Astrocyte (in vitro differentiated cells and primary cell): ENCODE measurements around the gene DACH2. TPM values are rescaled to one million over a fixed set of nuclear protein-coding genes. Genes with fewer than 3 reads are reported as not detected.

ENCODE experiments used
- DNase-seq: peaks from one replicate; pipeline ENCODE4 v3.0.0-alpha.2; 2010; ENCODE audit warnings: low read depth
- FAIRE-seq: peaks from 2 replicates; lab custom pipeline; 2011; peaks lifted over from hg19 to GRCh38; lab: Jason Lieb, UNC
- H2AFZ ChIP-seq: 2 replicates; pipeline ENCODE4 v1.6.0; 2012; ENCODE audit warnings: low read depth, low read length, inconsistent platforms
- H3K27ac ChIP-seq: 2 replicates; pipeline ENCODE4 v1.5.1; 2011; ENCODE audit warnings: low read depth, low read length, inconsistent platforms
- H3K27me3 ChIP-seq: 2 replicates; pipeline ENCODE4 v1.6.0; 2011; ENCODE audit warnings: low read length, inconsistent platforms; ENCODE audit not compliant: insufficient read depth
- H3K36me3 ChIP-seq: 2 replicates; pipeline ENCODE4 v1.5.1; 2011; ENCODE audit warnings: low read length, inconsistent platforms; ENCODE audit not compliant: insufficient read depth
- H3K4me1 ChIP-seq: 2 replicates; pipeline ENCODE4 v1.5.1; 2011; ENCODE audit warnings: low read length, inconsistent platforms; ENCODE audit not compliant: insufficient read depth
- H3K4me2 ChIP-seq: 2 replicates; pipeline ENCODE4 v1.6.0; 2012; ENCODE audit warnings: low read length, inconsistent platforms
- H3K4me3 ChIP-seq: 2 replicates; pipeline ENCODE4 v1.5.1; 2011; ENCODE audit warnings: low read depth, mild to moderate bottlenecking, low read length, inconsistent platforms; ENCODE audit not compliant: insufficient read depth
- H3K79me2 ChIP-seq: 2 replicates; pipeline ENCODE4 v1.6.0; 2012; ENCODE audit warnings: mild to moderate bottlenecking, low read length, inconsistent platforms; ENCODE audit not compliant: insufficient read depth
- H3K9ac ChIP-seq: 2 replicates; pipeline ENCODE4 v1.6.0; 2012; ENCODE audit warnings: mild to moderate bottlenecking, low read length, inconsistent platforms
- H3K9me3 ChIP-seq: 2 replicates; pipeline ENCODE4 v1.5.1; 2012; ENCODE audit warnings: low read depth, mild to moderate bottlenecking, low read length, inconsistent platforms; ENCODE audit not compliant: insufficient read depth
- H4K20me1 ChIP-seq: 2 replicates; pipeline ENCODE4 v1.6.0; 2012; ENCODE audit warnings: low read length, inconsistent platforms; ENCODE audit not compliant: insufficient read depth
- H3K27ac Mint-ChIP-seq: one replicate; pipeline ENCODE4 v1.8.0; 2021; ENCODE audit warnings: mild to moderate bottlenecking, mixed read lengths; ENCODE audit not compliant: unreplicated experiment
- H3K27me3 Mint-ChIP-seq: one replicate; pipeline ENCODE4 v1.8.0; 2021; ENCODE audit warnings: low read depth, mixed read lengths; ENCODE audit not compliant: unreplicated experiment
- H3K36me3 Mint-ChIP-seq: one replicate; pipeline ENCODE4 v1.8.0; 2021; ENCODE audit warnings: low read depth, mixed read lengths; ENCODE audit not compliant: unreplicated experiment
- H3K4me1 Mint-ChIP-seq: one replicate; pipeline ENCODE4 v1.8.0; 2021; ENCODE audit warnings: low read depth, mixed read lengths; ENCODE audit not compliant: unreplicated experiment
- H3K4me3 Mint-ChIP-seq: one replicate; pipeline ENCODE4 v1.8.0; 2021; ENCODE audit warnings: mild to moderate bottlenecking, moderate library complexity, mixed read lengths; ENCODE audit not compliant: unreplicated experiment
- H3K9me3 Mint-ChIP-seq: one replicate; pipeline ENCODE4 v1.8.0; 2021; ENCODE audit warnings: mild to moderate bottlenecking, mixed read lengths; ENCODE audit not compliant: unreplicated experiment
- EZH2 ChIP-seq: IDR thresholded peaks from 2 replicates; pipeline ENCODE4 v1.6.1; 2012; ENCODE audit warnings: mild to moderate bottlenecking, low read length, inconsistent platforms; ENCODE audit not compliant: insufficient read depth
- total RNA-seq: library from RNA; stranded (reverse); gene quantifications from 2 replicates; pipeline ENCODE4 v1.2.1, GENCODE V29; 2021
- TF ChIP-seq, protein P1 (sequence below): IDR thresholded peaks from 2 replicates; pipeline ENCODE4 v1.5.1; 2011; ENCODE audit warnings: low read depth, mild to moderate bottlenecking, inconsistent platforms, low read length, moderate library complexity; ENCODE audit not compliant: insufficient read depth

The DACH2 gene
- total RNA-seq, 1 donor from 2014 or later = 0.16 TPM

DNA sequence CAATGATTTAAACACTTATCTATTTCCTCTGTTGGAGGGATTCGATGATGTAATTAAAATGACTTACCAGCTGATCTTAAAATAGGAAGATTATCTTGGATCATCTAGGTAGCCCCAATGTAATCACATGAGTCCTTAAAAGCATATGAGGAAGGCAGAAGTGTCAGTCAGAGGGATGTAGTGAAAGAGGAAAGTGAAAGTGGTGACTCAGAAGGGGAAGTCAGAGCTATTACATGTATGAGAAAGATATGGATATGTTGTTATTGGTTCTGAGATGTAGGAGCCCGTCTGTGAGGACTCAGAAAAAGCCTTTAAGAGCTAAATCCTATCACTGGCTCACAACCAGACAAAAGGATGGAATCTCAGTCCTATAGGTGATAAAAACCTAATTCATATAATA is 456.4 kb downstream of the DACH2 start:
- Mint-ChIP-seq H3K4me3 (no peak overlapping the region), H3K27ac (no peak overlapping the region), H3K9me3 (peaks cover 2% of the 10 kb centered on the region), H3K36me3 (no peaks in the 10 kb centered on the region), H3K4me1 (peaks cover 2% of the 10 kb centered on the region), H3K27me3 (no peaks in the 10 kb centered on the region)
- H3K9ac ChIP-seq = no peak overlapping the region
- H3K9me3 ChIP-seq = no peaks in the 10 kb centered on the region
- TF ChIP-seq, protein P1, sequence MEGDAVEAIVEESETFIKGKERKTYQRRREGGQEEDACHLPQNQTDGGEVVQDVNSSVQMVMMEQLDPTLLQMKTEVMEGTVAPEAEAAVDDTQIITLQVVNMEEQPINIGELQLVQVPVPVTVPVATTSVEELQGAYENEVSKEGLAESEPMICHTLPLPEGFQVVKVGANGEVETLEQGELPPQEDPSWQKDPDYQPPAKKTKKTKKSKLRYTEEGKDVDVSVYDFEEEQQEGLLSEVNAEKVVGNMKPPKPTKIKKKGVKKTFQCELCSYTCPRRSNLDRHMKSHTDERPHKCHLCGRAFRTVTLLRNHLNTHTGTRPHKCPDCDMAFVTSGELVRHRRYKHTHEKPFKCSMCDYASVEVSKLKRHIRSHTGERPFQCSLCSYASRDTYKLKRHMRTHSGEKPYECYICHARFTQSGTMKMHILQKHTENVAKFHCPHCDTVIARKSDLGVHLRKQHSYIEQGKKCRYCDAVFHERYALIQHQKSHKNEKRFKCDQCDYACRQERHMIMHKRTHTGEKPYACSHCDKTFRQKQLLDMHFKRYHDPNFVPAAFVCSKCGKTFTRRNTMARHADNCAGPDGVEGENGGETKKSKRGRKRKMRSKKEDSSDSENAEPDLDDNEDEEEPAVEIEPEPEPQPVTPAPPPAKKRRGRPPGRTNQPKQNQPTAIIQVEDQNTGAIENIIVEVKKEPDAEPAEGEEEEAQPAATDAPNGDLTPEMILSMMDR = no peak
- TF ChIP-seq EZH2 = no peak
- no peaks in the 10 kb centered on the region for H3K36me3 ChIP-seq
- FAIRE-seq (no peak), DNase-seq (no peak)
- H4K20me1 ChIP-seq = no peaks in the 10 kb centered on the region
- no peak overlapping the region for H2AFZ ChIP-seq
- no peak overlapping the region for H3K4me3 ChIP-seq
- H3K4me2 ChIP-seq = no peak overlapping the region
- H3K27ac ChIP-seq = no peak overlapping the region
- H3K4me1 ChIP-seq = no peaks in the 10 kb centered on the region
- no peaks in the 10 kb centered on the region for H3K79me2 ChIP-seq
- H3K27me3 ChIP-seq = no peaks in the 10 kb centered on the region

DNA sequence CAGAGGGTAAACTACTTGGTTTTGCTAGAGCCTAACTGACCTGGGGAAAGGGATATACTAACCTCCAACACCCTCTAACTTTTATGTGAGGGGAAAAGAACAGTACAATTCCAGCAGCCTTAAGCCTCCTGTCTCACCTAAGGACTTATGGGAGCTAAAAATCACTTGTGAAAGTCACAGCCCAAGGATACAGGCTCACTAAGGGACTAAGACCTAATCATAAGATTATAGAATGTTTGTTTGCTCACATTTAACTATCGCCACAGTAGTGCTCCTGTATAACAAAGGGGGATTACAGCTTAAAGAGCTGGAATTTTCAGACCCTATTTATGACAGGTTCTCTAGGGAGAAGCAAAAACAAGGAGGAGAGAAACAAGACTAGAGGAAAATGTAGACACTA is 548.7 kb downstream of the DACH2 start:
- no peaks in the 10 kb centered on the region for H3K27me3 ChIP-seq
- H3K9me3 ChIP-seq = no peaks in the 10 kb centered on the region
- TF ChIP-seq EZH2 = no peak
- TF ChIP-seq, protein P1 = no peak
- H3K4me1 ChIP-seq = no peaks in the 10 kb centered on the region
- no peaks in the 10 kb centered on the region for H3K36me3 Mint-ChIP-seq
- no peak overlapping the region for H3K4me2 ChIP-seq
- no peaks in the 10 kb centered on the region for H3K27me3 Mint-ChIP-seq
- H3K27ac ChIP-seq = no peak overlapping the region
- DNase-seq (no peak), FAIRE-seq (no peak)
- no peak overlapping the region for H3K9ac ChIP-seq
- no peaks in the 10 kb centered on the region for H3K79me2 ChIP-seq
- no peak overlapping the region for H3K4me3 ChIP-seq
- no peak overlapping the region for H2AFZ ChIP-seq
- H4K20me1 ChIP-seq = no peaks in the 10 kb centered on the region
- no peaks in the 10 kb centered on the region for H3K4me1 Mint-ChIP-seq
- H3K9me3 Mint-ChIP-seq = no peaks in the 10 kb centered on the region
- H3K27ac Mint-ChIP-seq = no peak overlapping the region
- no peak overlapping the region for H3K4me3 Mint-ChIP-seq
- H3K36me3 ChIP-seq = no peaks in the 10 kb centered on the region

DNA sequence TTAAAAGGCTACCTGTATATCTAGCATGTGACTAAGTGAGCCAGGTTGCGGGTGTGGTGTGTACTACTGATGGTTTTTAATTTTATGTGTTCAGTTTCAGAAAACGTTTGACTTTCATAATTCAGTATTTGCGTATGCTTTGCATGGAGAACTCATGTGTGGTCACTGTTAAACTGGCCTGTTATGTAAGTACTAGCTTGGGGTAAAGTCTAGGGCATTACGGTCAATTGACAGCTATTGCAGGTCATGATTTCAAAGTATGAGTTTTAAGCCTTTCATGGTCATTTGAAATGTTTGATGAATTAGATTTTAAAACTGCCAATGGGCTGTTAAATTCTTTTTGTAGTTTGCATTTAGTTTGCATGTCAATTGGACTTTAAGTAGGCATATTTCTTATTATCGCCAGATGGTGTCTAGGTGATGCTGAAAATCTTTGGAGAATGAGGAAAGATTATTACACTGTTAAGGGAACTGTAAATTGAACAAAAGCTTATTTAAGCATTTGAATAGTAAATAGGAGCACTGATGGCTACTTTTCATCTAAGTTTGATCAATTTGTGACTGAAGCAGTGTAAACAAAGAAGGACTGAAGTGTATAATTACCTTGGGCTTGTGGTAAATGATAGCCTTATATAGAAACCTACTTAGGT is 563.4 kb downstream of the DACH2 start:
- no peak overlapping the region for H3K4me3 Mint-ChIP-seq
- no peaks in the 10 kb centered on the region for H3K27me3 Mint-ChIP-seq
- no peaks in the 10 kb centered on the region for H3K4me1 Mint-ChIP-seq

More for the DNA sequence above, 563.4 kb downstream of the DACH2 start:
- TF ChIP-seq, protein P1 = no peak
- TF ChIP-seq EZH2 = no peak
- Histone ChIP-seq H3K79me2 (no peaks in the 10 kb centered on the region), H2AFZ (no peak overlapping the region), H3K27ac (no peak overlapping the region), H3K9ac (no peak overlapping the region), H3K27me3 (no peaks in the 10 kb centered on the region), H3K4me2 (no peak overlapping the region), H3K36me3 (no peaks in the 10 kb centered on the region), H3K4me3 (no peak overlapping the region), H3K4me1 (no peaks in the 10 kb centered on the region), H4K20me1 (no peaks in the 10 kb centered on the region), H3K9me3 (no peaks in the 10 kb centered on the region)
- no peak for DNase-seq
- Mint-ChIP-seq H3K9me3 (no peaks in the 10 kb centered on the region), H3K36me3 (no peaks in the 10 kb centered on the region), H3K27ac (no peak overlapping the region)
- FAIRE-seq = peak; percentile 87
